ENCODE data around the gene ZC3H12D.

ZC3H12D gene

GRCh38 chr6:149459761-149460160, 25.1 kb downstream of the ZC3H12D start:
- H3K9me3 ChIP-seq (ENCODE audit: control insufficient read depth, low read length): no peaks in the 10 kb centered on the region
- H3K36me3 ChIP-seq (ENCODE audit: control insufficient read depth, insufficient read depth, low read length): no peaks in the 10 kb centered on the region
- H3K4me1 ChIP-seq: peaks cover 4% of the 10 kb centered on the region
- TF ChIP-seq CTCF (IDR thresholded peaks at IDR 0.05): no peak
- no peak overlapping the region for H2AFZ ChIP-seq
- H3K4me3 ChIP-seq (ENCODE audit: low read depth, low read length): no peak overlapping the region
- H3K9ac ChIP-seq: no peak overlapping the region
- no peak overlapping the region for H3K27ac ChIP-seq
- H3K79me2 ChIP-seq: no peaks in the 10 kb centered on the region
- H3K4me2 ChIP-seq (ENCODE audit: low read length): no peak overlapping the region
- no peaks in the 10 kb centered on the region for H3K27me3 ChIP-seq (ENCODE audit: control insufficient read depth, insufficient read depth, low read length)

DNA sequence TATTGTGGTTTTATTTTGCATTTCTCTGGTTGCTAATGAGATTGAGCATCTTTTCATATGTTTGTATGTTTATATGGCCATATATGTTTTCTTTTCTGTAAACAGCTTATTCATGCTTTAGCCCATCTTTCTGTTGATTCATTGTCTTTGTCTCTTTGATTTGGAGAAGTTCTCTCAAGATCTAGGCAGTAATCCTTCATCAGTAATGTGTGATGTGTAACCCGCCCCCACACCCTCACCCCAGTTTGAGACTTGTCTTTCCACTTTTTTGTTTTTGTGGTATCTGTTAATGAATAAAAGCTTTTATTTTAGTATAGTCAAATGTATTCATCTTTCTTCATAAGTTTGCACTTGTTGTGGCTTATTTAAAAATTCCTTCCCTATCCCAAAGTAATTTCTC, 26.0 kb downstream of the ZC3H12D start:
- no peak overlapping the region for H3K27ac ChIP-seq
- no peak overlapping the region for H3K4me3 ChIP-seq (ENCODE audit: low read depth, low read length)
- H3K9me3 ChIP-seq (ENCODE audit: control insufficient read depth, low read length): no peaks in the 10 kb centered on the region
- H3K4me1 ChIP-seq: peaks cover 13% of the 10 kb centered on the region
- no peak overlapping the region for H3K9ac ChIP-seq
- no peak overlapping the region for H3K4me2 ChIP-seq (ENCODE audit: low read length)
- H3K79me2 ChIP-seq: no peaks in the 10 kb centered on the region
- no peaks in the 10 kb centered on the region for H3K27me3 ChIP-seq (ENCODE audit: control insufficient read depth, insufficient read depth, low read length)
- H3K36me3 ChIP-seq (ENCODE audit: control insufficient read depth, insufficient read depth, low read length): no peaks in the 10 kb centered on the region
- H2AFZ ChIP-seq: no peak overlapping the region
- TF ChIP-seq CTCF (IDR thresholded peaks at IDR 0.05): no peak

GRCh38 chr6:149458196-149458595, 26.6 kb downstream of the ZC3H12D start:
- H3K9me3 ChIP-seq (ENCODE audit: control insufficient read depth, low read length): no peaks in the 10 kb centered on the region
- H3K79me2 ChIP-seq: no peaks in the 10 kb centered on the region
- no peak for TF ChIP-seq CTCF (IDR thresholded peaks at IDR 0.05)
- no peaks in the 10 kb centered on the region for H3K36me3 ChIP-seq (ENCODE audit: control insufficient read depth, insufficient read depth, low read length)
- no peaks in the 10 kb centered on the region for H3K27me3 ChIP-seq (ENCODE audit: control insufficient read depth, insufficient read depth, low read length)
- no peak overlapping the region for H3K9ac ChIP-seq
- no peak overlapping the region for H3K27ac ChIP-seq
- H2AFZ ChIP-seq: no peak overlapping the region
- no peak overlapping the region for H3K4me2 ChIP-seq (ENCODE audit: low read length)
- no peak overlapping the region for H3K4me3 ChIP-seq (ENCODE audit: low read depth, low read length)
- peaks cover 17% of the 10 kb centered on the region for H3K4me1 ChIP-seq

DNA sequence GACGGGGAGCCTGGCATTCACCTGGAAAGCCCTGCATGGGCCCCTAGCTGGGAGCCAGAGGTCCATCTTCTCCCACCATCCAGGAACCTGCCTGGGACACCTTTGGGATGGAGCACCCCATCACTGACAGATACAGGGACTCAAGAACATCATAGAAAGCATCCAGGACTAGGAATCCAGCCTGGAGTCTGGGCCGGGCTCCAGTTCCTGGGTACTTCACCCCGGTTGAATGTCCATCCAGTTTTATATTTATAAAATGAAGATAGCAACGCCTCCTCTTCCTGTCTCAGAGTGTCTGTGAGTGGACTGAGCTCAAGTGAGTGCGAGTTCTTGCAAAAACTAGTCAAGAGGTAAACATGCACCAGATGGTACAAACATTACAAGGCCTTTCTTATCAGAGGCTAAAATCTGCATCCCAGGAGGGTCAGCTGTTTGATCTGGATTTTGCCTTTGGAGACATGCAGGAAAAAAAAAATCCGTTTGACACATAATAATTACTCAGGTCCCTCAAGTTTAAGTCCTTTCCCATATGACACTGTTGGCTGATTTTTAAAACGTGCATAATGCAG, 27.4 kb downstream of the ZC3H12D start:
- Histone ChIP-seq H2AFZ (no peak overlapping the region), H3K9me3 (ENCODE audit: control insufficient read depth, low read length) (no peaks in the 10 kb centered on the region), H3K4me2 (ENCODE audit: low read length) (no peak overlapping the region), H3K27ac (no peak overlapping the region), H3K9ac (no peak overlapping the region), H3K4me1 (peaks cover 17% of the 10 kb centered on the region), H3K36me3 (ENCODE audit: control insufficient read depth, insufficient read depth, low read length) (no peaks in the 10 kb centered on the region), H3K4me3 (ENCODE audit: low read depth, low read length) (no peak overlapping the region), H3K27me3 (ENCODE audit: control insufficient read depth, insufficient read depth, low read length) (no peaks in the 10 kb centered on the region), H3K79me2 (no peaks in the 10 kb centered on the region)
- TF ChIP-seq CTCF (IDR thresholded peaks at IDR 0.05): no peak

GRCh38 chr6:149456311-149457021, 28.3 kb downstream of the ZC3H12D start:
- Histone ChIP-seq H3K27me3 (ENCODE audit: control insufficient read depth, insufficient read depth, low read length) (no peaks in the 10 kb centered on the region), H2AFZ (no peak overlapping the region), H3K4me3 (ENCODE audit: low read depth, low read length) (no peak overlapping the region), H3K27ac (no peak overlapping the region), H3K9ac (no peak overlapping the region), H3K36me3 (ENCODE audit: control insufficient read depth, insufficient read depth, low read length) (no peaks in the 10 kb centered on the region), H3K4me2 (ENCODE audit: low read length) (no peak overlapping the region), H3K4me1 (peaks cover 17% of the 10 kb centered on the region), H3K9me3 (ENCODE audit: control insufficient read depth, low read length) (no peaks in the 10 kb centered on the region), H3K79me2 (no peaks in the 10 kb centered on the region)
- TF ChIP-seq CTCF (IDR thresholded peaks at IDR 0.05): no peak

Data from parathyroid adenoma (tissue), 2 donors.